ENCODE results near the gene BTNL8. TPM values are rescaled to one million over a fixed set of nuclear protein-coding genes. Genes with fewer than 3 reads are reported as not detected.

The BTNL8 gene
- total RNA-seq (ENCODE audit: low replicate concordance), result under 0.01 TPM in 1 of 2 replicates, not detected in the other

GRCh38 chr5:180898621-180899246 is at the start of gene BTNL8:
Gene BTNL8, plus strand, starts transcription at chr5:180899159. Its CDS starts 152 bp downstream, at chr5:180899311.

GRCh38 chr5:180860887-180861822 is 37.8 kb upstream of the BTNL8 start, which contains the start of gene ZFP62:
Gene ZFP62, minus strand, starts transcription at chr5:180861276. Its CDS starts 57 bp downstream, at chr5:180861219.

GRCh38 chr5:180988592-180988991 is 89.6 kb downstream of the BTNL8 start, which contains the start of gene BTNL3:
Gene BTNL3, plus strand, starts transcription at chr5:180988846. Its CDS starts 183 bp downstream, at chr5:180989029.

Other genes starting within 250 kb of the BTNL8 start
- gene FLT4, start 249.6 kb upstream of the BTNL8 start, total RNA-seq (ENCODE audit: low replicate concordance), result 2.3 TPM in 1 of 2 replicates, not detected in the other
- not detected in 2 replicates for gene OR2Y1, start 159.1 kb upstream of the BTNL8 start, total RNA-seq (ENCODE audit: low replicate concordance)
- gene MGAT1, start 96.4 kb upstream of the BTNL8 start, total RNA-seq (ENCODE audit: low replicate concordance), result 61.0 and 62.0 TPM in 2 replicates
- gene ZFP62, start 37.9 kb upstream of the BTNL8 start, total RNA-seq (ENCODE audit: low replicate concordance), result 18.3 and 18.6 TPM in 2 replicates
- gene BTNL3, start 89.7 kb downstream of the BTNL8 start, total RNA-seq (ENCODE audit: low replicate concordance), result not detected in 2 replicates
- not detected in 2 replicates for gene BTNL9, start 141.1 kb downstream of the BTNL8 start, total RNA-seq (ENCODE audit: low replicate concordance)
- not detected in 2 replicates for gene OR2V1, start 232.0 kb downstream of the BTNL8 start, total RNA-seq (ENCODE audit: low replicate concordance)
- gene OR2V2, start 248.4 kb downstream of the BTNL8 start, total RNA-seq (ENCODE audit: low replicate concordance), result not detected in 2 replicates

All from smooth muscle cell of the coronary artery (primary cell).